ENCODE results near the gene TBC1D21.

The TBC1D21 gene

GRCh38 chr15:73891328-73892315, 18.3 kb downstream of the TBC1D21 start:
- Histone ChIP-seq H3K27ac (ENCODE audit: extremely low read depth, low read depth, low read length) (no peak overlapping the region), H3K4me3 (ENCODE audit: low read depth, low read length) (no peak overlapping the region), H3K9me3 (ENCODE audit: control insufficient read depth, insufficient read depth, low read depth, low read length) (no peaks in the 10 kb centered on the region), H3K36me3 (ENCODE audit: control insufficient read depth in 2 of 2, insufficient read depth in 1 of 2, low read length in 2 of 2) (no peaks in the 10 kb centered on the region), H3K4me1 (ENCODE audit: control insufficient read depth, insufficient read depth, low read length) (no peaks in the 10 kb centered on the region)
- TF ChIP-seq ZNF148 (tag by site-specific recombination; IDR thresholded peaks at IDR 0.05; ENCODE audit: borderline replicate concordance) (no peak), PRDM4 (tag by site-specific recombination; IDR thresholded peaks at IDR 0.05) (peak; percentile 63; the same call in 1 of the 2 replicates)
- CTCF ChIA-PET = interaction anchor here (0.6 to 1.1 kb wide), 2 partner anchors 81 to 740 kb away, joined by 3 to 4 read pairs; no protein-coding TSS in a partner anchor
- POLR2A ChIA-PET = no interaction called here

GRCh38 chr15:73892446-73893226, 19.3 kb downstream of the TBC1D21 start:
- H3K4me3 ChIP-seq (ENCODE audit: low read depth, low read length) = no peak overlapping the region
- no peaks in the 10 kb centered on the region for H3K4me1 ChIP-seq (ENCODE audit: control insufficient read depth, insufficient read depth, low read length)
- H3K27ac ChIP-seq (ENCODE audit: extremely low read depth, low read depth, low read length) = no peak overlapping the region
- no peaks in the 10 kb centered on the region for H3K9me3 ChIP-seq (ENCODE audit: control insufficient read depth, insufficient read depth, low read depth, low read length)
- ChIA-PET POLR2A (no interaction called here), CTCF (interaction anchor here (1.1 to 3.2 kb wide), 3 partner anchors 19 to 157 kb away, joined by 4 to 25 read pairs (median 4); partner anchors contain the start of gene TBC1D21)
- H3K36me3 ChIP-seq (ENCODE audit: control insufficient read depth in 2 of 2, insufficient read depth in 1 of 2, low read length in 2 of 2) = no peaks in the 10 kb centered on the region
- TF ChIP-seq REPIN1 (tag by site-specific recombination; IDR thresholded peaks at IDR 0.05; ENCODE audit: low read depth) = no peak
- TF ChIP-seq TSHZ1 (tag by site-specific recombination; IDR thresholded peaks at IDR 0.05; ENCODE audit: borderline replicate concordance) = 0 out of 2 replicates have a peak, but pooled peaks have one; percentile 31
- TF ChIP-seq ZSCAN18 (tag by site-specific recombination; IDR thresholded peaks at IDR 0.05) = no peak
- TF ChIP-seq INSM2 (tag by site-specific recombination; IDR thresholded peaks at IDR 0.05) = 0 out of 2 replicates have a peak, but pooled peaks have one; percentile 49
- 0 out of 2 replicates have a peak, but pooled peaks have one; percentile 38 for TF ChIP-seq ZNF148 (tag by site-specific recombination; IDR thresholded peaks at IDR 0.05; ENCODE audit: borderline replicate concordance)
- peak; percentile 95 for TF ChIP-seq ZBTB21 (tag by site-specific recombination; IDR thresholded peaks at IDR 0.05)
- 0 out of 2 replicates have a peak, but pooled peaks have one; percentile 16 for TF ChIP-seq PATZ1 (tag by site-specific recombination; IDR thresholded peaks at IDR 0.05)
- no peak for TF ChIP-seq KLF10 (tag by site-specific recombination; IDR thresholded peaks at IDR 0.05)
- peak; percentile 81; the same call in 1 of the 2 replicates for TF ChIP-seq ZNF658 (tag by site-specific recombination; IDR thresholded peaks at IDR 0.05)
- TF ChIP-seq ZNF169 (tag by site-specific recombination; IDR thresholded peaks at IDR 0.05) = 0 out of 2 replicates have a peak, but pooled peaks have one; percentile 58
- TF ChIP-seq ZFHX2 (tag by site-specific recombination; conservative IDR thresholded peaks at IDR 0.05) = peak; percentile 85

Data from HEK293 (cell line).